Measurements from ENCODE around the gene CPM. TPM values are rescaled to one million over a fixed set of nuclear protein-coding genes. Genes with fewer than 3 reads are reported as not detected.

The CPM gene
- polyA plus RNA-seq (2012; ENCODE audit: insufficient read length, low read depth): not detected

GRCh38 chr12:68932961-68933893 lies at the start of gene CPM:
Gene CPM, minus strand, starts transcription at chr12:68933171. Its CDS starts 334 bp downstream, at chr12:68932837.
- no peak for TF ChIP-seq FOXP2 (optimal IDR thresholded peaks at IDR 0.05; ENCODE audit: borderline replicate concordance, extremely low read depth, extremely low read length, insufficient read depth)
- TF ChIP-seq POLR2AphosphoS5 (IDR thresholded peaks at IDR 0.05; ENCODE audit: low read depth, low read length): no peak

- TF ChIP-seq SIN3A (IDR thresholded peaks at IDR 0.05; ENCODE audit: borderline replicate concordance, insufficient read depth, low read length): no peak
- TF ChIP-seq POLR2AphosphoS5 (IDR thresholded peaks at IDR 0.05; ENCODE audit: low read depth, low read length): no peak
- no peak for TF ChIP-seq FOXP2 (optimal IDR thresholded peaks at IDR 0.05; ENCODE audit: borderline replicate concordance, extremely low read depth, extremely low read length, insufficient read depth)
- TF ChIP-seq TAF1 (IDR thresholded peaks at IDR 0.05; ENCODE audit: borderline replicate concordance, insufficient read depth, low read length): no peak
- TF ChIP-seq REST (IDR thresholded peaks at IDR 0.05; ENCODE audit: insufficient read depth in 1 of 2, low read depth in 2 of 2, low read length in 2 of 2): no peak
Measured at GRCh38 chr12:68981516-68981915, 48.5 kb upstream of the CPM start.

GRCh38 chr12:68980476-68981212 lies 47.7 kb upstream of the CPM start:
- TF ChIP-seq TAF1 (IDR thresholded peaks at IDR 0.05; ENCODE audit: borderline replicate concordance, insufficient read depth, low read length): no peak
- no peak for TF ChIP-seq POLR2AphosphoS5 (IDR thresholded peaks at IDR 0.05; ENCODE audit: low read depth, low read length)
- TF ChIP-seq FOXP2 (optimal IDR thresholded peaks at IDR 0.05; ENCODE audit: borderline replicate concordance, extremely low read depth, extremely low read length, insufficient read depth): no peak

- TF ChIP-seq TAF1 (IDR thresholded peaks at IDR 0.05; ENCODE audit: borderline replicate concordance, insufficient read depth, low read length): no peak
- TF ChIP-seq FOXP2 (optimal IDR thresholded peaks at IDR 0.05; ENCODE audit: borderline replicate concordance, extremely low read depth, extremely low read length, insufficient read depth): no peak
- no peak for TF ChIP-seq POLR2AphosphoS5 (IDR thresholded peaks at IDR 0.05; ENCODE audit: low read depth, low read length)
- no peak for TF ChIP-seq SIN3A (IDR thresholded peaks at IDR 0.05; ENCODE audit: borderline replicate concordance, insufficient read depth, low read length)
- TF ChIP-seq REST (IDR thresholded peaks at IDR 0.05; ENCODE audit: insufficient read depth in 1 of 2, low read depth in 2 of 2, low read length in 2 of 2): no peak
Measured at GRCh38 chr12:68978678-68979077, 45.7 kb upstream of the CPM start.

GRCh38 chr12:68977909-68978610 lies 45.1 kb upstream of the CPM start:
- TF ChIP-seq FOXP2 (optimal IDR thresholded peaks at IDR 0.05; ENCODE audit: borderline replicate concordance, extremely low read depth, extremely low read length, insufficient read depth) (no peak), REST (IDR thresholded peaks at IDR 0.05; ENCODE audit: insufficient read depth in 1 of 2, low read depth in 2 of 2, low read length in 2 of 2) (no peak), TAF1 (IDR thresholded peaks at IDR 0.05; ENCODE audit: borderline replicate concordance, insufficient read depth, low read length) (no peak), SIN3A (IDR thresholded peaks at IDR 0.05; ENCODE audit: borderline replicate concordance, insufficient read depth, low read length) (no peak), POLR2AphosphoS5 (IDR thresholded peaks at IDR 0.05; ENCODE audit: low read depth, low read length) (no peak)

Measured in PFSK-1 (cell line).